HepG2 (cell line): ENCODE measurements around the gene SLC25A33. TPM values are rescaled to one million over a fixed set of nuclear protein-coding genes. Genes with fewer than 3 reads are reported as not detected.
A peak's percentile ranks its signal among the peaks of the same experiment; 100 is the strongest.

ENCODE experiments used
- ATAC-seq: fragments of 200-7000 bp; cut with Tn5 transposase; 3 replicates; pipeline ENCODE4 v1.9.1; 2020; ENCODE audit warnings: mild to moderate bottlenecking, moderate library complexity
- BruUV-seq: library from RNA; stranded (reverse); fragments of 400-500 nt; replicated peaks from 2 replicates; lab custom pipeline; 2021; lab: Mats Ljungman, UMichigan
- CTCF ChIA-PET: fragments of 300-600 bp; formaldehyde crosslinking; extraction: SDS; loops from one replicate; lab custom pipeline; 2021; ENCODE audit warnings: low total read pairs, inconsistent platforms, low intra/inter-chr PET ratio; lab: Yijun Ruan, JAX
- POLR2A ChIA-PET: fragments of 350-600 bp; sonication (Branson Sonifier 250); formaldehyde crosslinking; loops from one replicate; lab custom pipeline; 2020; ENCODE audit warnings: antibody characterized with exemption, inconsistent platforms; lab: Yijun Ruan, JAX
- DNase-seq: peaks from one replicate; pipeline ENCODE4 v3.0.0-alpha.2; 2015; ENCODE audit warnings: low spot score
- FAIRE-seq: peaks from 3 replicates; lab custom pipeline; 2011; peaks lifted over from hg19 to GRCh38; lab: Jason Lieb, UNC
- H2AFZ ChIP-seq: one replicate; pipeline ENCODE4 v1.6.1; 2011; ENCODE audit warnings: low read length, inconsistent platforms
- H3K27ac ChIP-seq: fragments of 300-600 bp; 3 replicates; pipeline ENCODE4 v1.8.0; 2011; ENCODE audit warnings: mixed run types, mild to moderate bottlenecking, mixed read lengths, low read length, inconsistent platforms; ENCODE audit not compliant: insufficient read depth; ENCODE audit errors: extremely low read length
- H3K27me3 ChIP-seq, 2 experiments: fragments of 200-600 bp in 1 of 2; 2 replicates in 1 of 2; 3 replicates in 1 of 2; pipeline versions ENCODE4 v1.6.0 to v1.8.0; 2011; ENCODE audit warnings: low read length in 2 of 2, mild to moderate bottlenecking in 2 of 2, moderate library complexity in 2 of 2, inconsistent platforms in 1 of 2; ENCODE audit not compliant: insufficient read depth in 2 of 2, control insufficient read depth in 1 of 2
- H3K36me3 ChIP-seq, 2 experiments: fragments of 200-600 bp in 1 of 2; replicated peaks in 1 of 2; 2 replicates in 1 of 2; 3 replicates in 1 of 2; pipeline versions ENCODE4 v1.5.1 to v1.8.0; 2011; ENCODE audit warnings: low read length in 2 of 2, inconsistent platforms in 1 of 2; ENCODE audit not compliant: insufficient read depth in 2 of 2, control insufficient read depth in 1 of 2
- H3K4me1 ChIP-seq: 2 replicates; pipeline ENCODE4 v1.5.1; 2012; ENCODE audit warnings: low read length, inconsistent platforms; ENCODE audit not compliant: insufficient read depth
- H3K4me2 ChIP-seq: 2 replicates; pipeline ENCODE4 v1.6.0; 2011; ENCODE audit warnings: low read depth, low read length, inconsistent platforms
- H3K4me3 ChIP-seq, 3 experiments: fragments of 200-600 bp in 1 of 3; sonication (generic), shearing (Covaris generic) in 1 of 3; replicated peaks in 1 of 3; 2 replicates each; pipeline ENCODE4 v1.5.1; 2011 to 2016; ENCODE audit warnings: low read length in 3 of 3, inconsistent platforms in 2 of 3, low read depth in 2 of 3, mild to moderate bottlenecking in 2 of 3, control low read depth in 1 of 3, mixed read lengths in 1 of 3; ENCODE audit not compliant: insufficient read depth in 1 of 3
- H3K79me2 ChIP-seq: one replicate; pipeline ENCODE4 v1.6.1; 2011; ENCODE audit warnings: low read length, inconsistent platforms; ENCODE audit not compliant: insufficient read depth
- H3K9ac ChIP-seq: 2 replicates; pipeline ENCODE4 v1.6.0; 2011; ENCODE audit warnings: mild to moderate bottlenecking, low read depth, low read length, inconsistent platforms; ENCODE audit not compliant: insufficient read depth
- H3K9me3 ChIP-seq: 2 replicates; pipeline ENCODE4 v1.5.1; 2012; ENCODE audit warnings: mild to moderate bottlenecking, low read length
- H4K20me1 ChIP-seq: 2 replicates; pipeline ENCODE4 v1.6.0; 2011; ENCODE audit warnings: inconsistent platforms, mild to moderate bottlenecking, low read length, moderate library complexity; ENCODE audit not compliant: insufficient read depth
- ETV6 ChIP-seq: sonication (generic); formaldehyde crosslinking; conservative IDR thresholded peaks from 2 replicates; pipeline ENCODE4 v1.4.0; 2020; ENCODE audit warnings: missing genetic modification reagents
- POLR2AphosphoS5 ChIP-seq: IDR thresholded peaks from 2 replicates; pipeline ENCODE4 v1.6.1; 2012; ENCODE audit warnings: low read depth, low read length
- ZMYM2 ChIP-seq: sonication (generic); formaldehyde crosslinking; IDR thresholded peaks from 2 replicates; pipeline ENCODE4 v1.8.0; 2022; ENCODE audit warnings: mild to moderate bottlenecking, missing genetic modification reagents
- ZNF574 ChIP-seq: sonication (generic); formaldehyde crosslinking; IDR thresholded peaks from 2 replicates; pipeline ENCODE4 v1.4.0; 2020; ENCODE audit warnings: missing genetic modification reagents
- ZNF782 ChIP-seq: sonication (generic); formaldehyde crosslinking; IDR thresholded peaks from 2 replicates; pipeline ENCODE4 v1.4.0; 2020; ENCODE audit warnings: missing genetic modification reagents, mild to moderate bottlenecking, borderline replicate concordance
- WGBS: methylation state at CpG from one replicate; pipeline ENCODE4 v1.1.6; 2017; ENCODE audit warnings: low lambda C conversion rate; 5-methylcytosine and 5-hydroxymethylcytosine counted together
- in situ Hi-C: cut with HindIII; loops from 2 replicates; pipeline ENCODE4 v1.10.0; 2017; ENCODE audit warnings: low pct_unique_long_range_greater_than_20kb; ENCODE audit not compliant: extremely low pct_ligation_motif_present
- intact Hi-C: fragments of 100-400 bp; cut with micrococcal nuclease; formaldehyde crosslinking; loops from one replicate; pipeline ENCODE4 v1.10.0; 2022; ENCODE audit not compliant: unreplicated experiment
- polyA plus RNA-seq, 8 experiments: library from polyadenylated mRNA; depleted of rRNA in 3 of 8; stranded (reverse) in 7 of 8; unstranded in 1 of 8; fragments of >200 nt; fragmentation: Illumina TruSeq in 4 of 8; extraction: Trizol in 4 of 8; gene quantifications; 2 replicates each; pipeline versions ENCODE4 v1.2.1 to v1.2.3, GENCODE V29; 2011 to 2016; ENCODE audit warnings: low read depth in 4 of 8, missing spikeins in 1 of 8, mixed read lengths in 1 of 8; ENCODE audit not compliant: insufficient read depth in 1 of 8
- total RNA-seq, 5 experiments: library from RNA; depleted of rRNA; stranded (reverse); fragments of >200 nt; fragmentation: Illumina TruSeq; extraction: Trizol; gene quantifications; 2 replicates each; pipeline ENCODE4 v1.2.3, GENCODE V29; 2016; ENCODE audit warnings: low read depth in 1 of 5

The SLC25A33 gene
- total and polyA plus RNA-seq, 2 of the 13 experiments (the other 11 are each of a cell fraction or from before 2014, with no cell fraction given), result 15.4 to 50.3 TPM

- 94% methylated on average over 11 of the region's 11 CpGs for WGBS
These were observed 19.8 kb downstream of the SLC25A33 start for GRCh38 chr1:9558946-9559545.

More at GRCh38 chr1:9558946-9559545, 19.8 kb downstream of the SLC25A33 start:
- POLR2A ChIA-PET, result interaction anchor here (0.7 to 1.6 kb wide), 3 partner anchors 20 to 21 kb away, joined by 3 to 6 read pairs (median 4); partner anchors contain the start of gene SLC25A33
- TF ChIP-seq ZNF574 (CRISPR knock-in tag), result no peak
- no peak for TF ChIP-seq ZMYM2 (CRISPR knock-in tag)
- no peak for TF ChIP-seq ZNF782 (CRISPR knock-in tag)
- no peak for TF ChIP-seq ETV6 (CRISPR knock-in tag)
- TF ChIP-seq POLR2AphosphoS5, result 0 out of 2 replicates have a peak, but pooled peaks have one; percentile 20
- BruUV-seq, result no TSS peak
- no peaks in the 10 kb centered on the region for H3K27me3 ChIP-seq
- in situ Hi-C loops, result no loop called here
- H4K20me1 ChIP-seq, result no peaks in the 10 kb centered on the region; the same call in 1 of the 2 replicates
- H3K4me3 ChIP-seq, result no peak overlapping the region
- CTCF ChIA-PET, result no interaction called here
- H3K9ac ChIP-seq, result no peak overlapping the region
- H3K4me2 ChIP-seq, result no peak overlapping the region
- no peak overlapping the region for H2AFZ ChIP-seq
- H3K36me3 ChIP-seq, result peaks cover 15 to 64% of the 10 kb centered on the region in 2 experiments
- peaks cover 90% of the 10 kb centered on the region for H3K4me1 ChIP-seq
- H3K9me3 ChIP-seq, result no peaks in the 10 kb centered on the region
- ATAC-seq, result no peak
- FAIRE-seq, result no peak
- H3K27ac ChIP-seq, result peak overlapping the region; percentile 53
- DNase-seq, result no peak
- peaks cover 60% of the 10 kb centered on the region for H3K79me2 ChIP-seq
- intact Hi-C loops, result no loop called here
